ENCODE measurements around the gene OBI1. TPM values are rescaled to one million over a fixed set of nuclear protein-coding genes. Genes with fewer than 3 reads are reported as not detected.

Gene OBI1
- total and polyA plus RNA-seq, 2 donors (not counting 1 experiment from before 2014, with no cell fraction given): 3.1 to 15.4 TPM

- Histone ChIP-seq H3K9ac (ENCODE audit: low read length) (no peak overlapping the region), H2AFZ (ENCODE audit: insufficient read depth, low read depth, low read length, poor library complexity, severe bottlenecking) (no peak overlapping the region), H3K27ac (ENCODE audit: low read length in 2 of 2) (no peak overlapping the region), H3K9me3 (ENCODE audit: control extremely low read depth in 1 of 3, control insufficient read depth in 2 of 3, insufficient read depth in 1 of 3, low read length in 2 of 3) (no peaks in the 10 kb centered on the region), H3K79me2 (ENCODE audit: control insufficient read depth, insufficient read depth, low read length) (no peaks in the 10 kb centered on the region), H3K27me3 (replicated peaks in 1 of 4; ENCODE audit: control extremely low read depth in 1 of 4, control insufficient read depth in 3 of 4, insufficient read depth in 4 of 4, low read length in 3 of 4) (no peaks in the 10 kb centered on the region), H3K4me3 (ENCODE audit: control extremely low read depth in 1 of 5, extremely low read depth in 1 of 5, insufficient read depth in 1 of 5, low read depth in 2 of 5, low read length in 4 of 5) (no peak overlapping the region), H3K4me2 (replicated peaks; ENCODE audit: low read depth, low read length, poor library complexity, severe bottlenecking) (no peak overlapping the region), H3K36me3 (replicated peaks in 1 of 2; ENCODE audit: control extremely low read depth in 1 of 2, control insufficient read depth in 1 of 2, extremely low read depth in 1 of 2, insufficient read depth in 2 of 2, low read length in 1 of 2) (no peaks in the 10 kb centered on the region), H3K4me1 (ENCODE audit: control insufficient read depth in 2 of 2, insufficient read depth in 2 of 2, low read length in 2 of 2) (no peaks in the 10 kb centered on the region), H4K20me1 (ENCODE audit: control insufficient read depth, insufficient read depth, low read length, poor library complexity, severe bottlenecking) (no peaks in the 10 kb centered on the region)
- peaks cover 17% of the 10 kb centered on the region for H3K27me3 Mint-ChIP-seq
- POLR2A ChIA-PET: no interaction called here
- no peak for DNase-seq
- H3K4me1 Mint-ChIP-seq: no peaks in the 10 kb centered on the region
- H3K27ac Mint-ChIP-seq: no peak overlapping the region
- H3K4me3 Mint-ChIP-seq: no peak overlapping the region
- intact Hi-C loops (cut with micrococcal nuclease): no loop called here
- H3K9me3 Mint-ChIP-seq (ENCODE audit: insufficient read depth): peaks cover 4% of the 10 kb centered on the region
- CTCF ChIA-PET: no interaction called here
- no CpG with 5 or more reads among the region's 1 CpG for WGBS (ENCODE audit: insufficient coverage)
- no peak for ATAC-seq (ENCODE audit: low read depth)
- TF ChIP-seq CTCF (IDR thresholded peaks at IDR 0.05): no peak
- no peak for TF ChIP-seq EZH2 (IDR thresholded peaks at IDR 0.05; ENCODE audit: borderline replicate concordance, insufficient read depth, low read depth, low read length, poor library complexity, severe bottlenecking)
Observed at GRCh38 chr13:78701383-78701782, 42.4 kb upstream of the OBI1 start.

- no peak for ATAC-seq (ENCODE audit: low read depth)
- H3K27me3 ChIP-seq (replicated peaks in 1 of 4; ENCODE audit: control extremely low read depth in 1 of 4, control insufficient read depth in 3 of 4, insufficient read depth in 4 of 4, low read length in 3 of 4): no peaks in the 10 kb centered on the region
- CTCF ChIA-PET: no interaction called here
- H3K27ac ChIP-seq (ENCODE audit: low read length in 2 of 2): no peak overlapping the region
- POLR2A ChIA-PET: no interaction called here
- no peaks in the 10 kb centered on the region for H4K20me1 ChIP-seq (ENCODE audit: control insufficient read depth, insufficient read depth, low read length, poor library complexity, severe bottlenecking)
- intact Hi-C loops (cut with micrococcal nuclease): no loop called here
- H3K4me1 Mint-ChIP-seq: no peaks in the 10 kb centered on the region
- H3K79me2 ChIP-seq (ENCODE audit: control insufficient read depth, insufficient read depth, low read length): no peaks in the 10 kb centered on the region
- no peak overlapping the region for H3K4me2 ChIP-seq (replicated peaks; ENCODE audit: low read depth, low read length, poor library complexity, severe bottlenecking)
- H3K27ac Mint-ChIP-seq: no peak overlapping the region
- no peak overlapping the region for H3K4me3 ChIP-seq (ENCODE audit: control extremely low read depth in 1 of 5, extremely low read depth in 1 of 5, insufficient read depth in 1 of 5, low read depth in 2 of 5, low read length in 4 of 5)
- H2AFZ ChIP-seq (ENCODE audit: insufficient read depth, low read depth, low read length, poor library complexity, severe bottlenecking): no peak overlapping the region
- no peaks in the 10 kb centered on the region for H3K9me3 ChIP-seq (ENCODE audit: control extremely low read depth in 1 of 3, control insufficient read depth in 2 of 3, insufficient read depth in 1 of 3, low read length in 2 of 3)
- peaks cover 4% of the 10 kb centered on the region for H3K9me3 Mint-ChIP-seq (ENCODE audit: insufficient read depth)
- no peaks in the 10 kb centered on the region for H3K4me1 ChIP-seq (ENCODE audit: control insufficient read depth in 2 of 2, insufficient read depth in 2 of 2, low read length in 2 of 2)
- no peak overlapping the region for H3K9ac ChIP-seq (ENCODE audit: low read length)
- DNase-seq: no peak
- 83% methylated on average over 2 of the region's 3 CpGs for WGBS (ENCODE audit: insufficient coverage)
- H3K27me3 Mint-ChIP-seq: peaks cover 18% of the 10 kb centered on the region
- TF ChIP-seq EZH2 (IDR thresholded peaks at IDR 0.05; ENCODE audit: borderline replicate concordance, insufficient read depth, low read depth, low read length, poor library complexity, severe bottlenecking) (no peak), CTCF (IDR thresholded peaks at IDR 0.05) (no peak)
- H3K36me3 ChIP-seq (replicated peaks in 1 of 2; ENCODE audit: control extremely low read depth in 1 of 2, control insufficient read depth in 1 of 2, extremely low read depth in 1 of 2, insufficient read depth in 2 of 2, low read length in 1 of 2): no peaks in the 10 kb centered on the region
- no peak overlapping the region for H3K4me3 Mint-ChIP-seq
Observed at GRCh38 chr13:78700121-78700910, 41.4 kb upstream of the OBI1 start.

Measured in B cell (primary cell).